ENCODE data around the gene THOC1. TPM values are rescaled to one million over a fixed set of nuclear protein-coding genes. Genes with fewer than 3 reads are reported as not detected.

The THOC1 gene
- total and polyA plus RNA-seq, 2 of the 8 experiments (the other 6 are each of a cell fraction or from before 2014, with no cell fraction given): 19.1 to 66.4 TPM

GRCh38 chr18:191725-192124, 76.1 kb downstream of the THOC1 start:
- DNase-seq (ENCODE audit: low read depth in 1 of 2, low spot score in 2 of 2) (no peak), FAIRE-seq (no peak)
- H3K56ac ChIP-seq (replicated peaks; ENCODE audit: insufficient read length, low read depth, low read length): no peak overlapping the region
- H3K23ac ChIP-seq (ENCODE audit: insufficient read length): no peak overlapping the region
- no peak overlapping the region for H2BK5ac ChIP-seq (ENCODE audit: low read depth, low read length)
- H4K8ac ChIP-seq (ENCODE audit: extremely low read depth, insufficient read depth, low read length): no peak overlapping the region
- H3K27ac ChIP-seq (ENCODE audit: low read depth, low read length): no peak overlapping the region
- no peaks in the 10 kb centered on the region for H3K27me3 ChIP-seq (replicated peaks in 1 of 4; ENCODE audit: control insufficient read depth in 3 of 4, extremely low read depth in 1 of 4, insufficient read depth in 3 of 4, low read length in 3 of 4)
- 89% methylated on average over 1 of the region's 1 CpG; no CpG with 5 or more reads in 1 of the 2 experiments for WGBS, 2 experiments (ENCODE audit: extremely low coverage in 1 of 2, insufficient coverage in 1 of 2, insufficient read length in 1 of 2, insufficient replicate concordance in 2 of 2, low coverage in 1 of 2, low lambda C conversion rate in 2 of 2, missing lambda C conversion rate in 1 of 2)
- no peak overlapping the region for H3K14ac ChIP-seq (ENCODE audit: insufficient read length)
- H2AK5ac ChIP-seq (ENCODE audit: low read depth, low read length): no peak overlapping the region
- no peak overlapping the region for H2BK120ac ChIP-seq (replicated peaks; ENCODE audit: low read depth, low read length)
- no peak overlapping the region for H2AFZ ChIP-seq (ENCODE audit: low read length)
- H3K9ac ChIP-seq (replicated peaks in 1 of 4; ENCODE audit: extremely low read depth in 1 of 4, low read depth in 3 of 4, low read length in 3 of 4): no peak overlapping the region
- H3K4me2 ChIP-seq (ENCODE audit: insufficient read depth in 1 of 2, low read depth in 2 of 2, low read length in 2 of 2): no peak overlapping the region
- peaks cover 3% of the 10 kb centered on the region; the same call in 1 of the 2 replicates for H3K79me1 ChIP-seq (ENCODE audit: low read depth, low read length)
- H3K36me3 ChIP-seq (ENCODE audit: control insufficient read depth in 2 of 4, insufficient read depth in 4 of 4, low read length in 3 of 4): peaks cover 0 to 7% (median 1%) of the 10 kb centered on the region in 4 experiments; a peak in 5 of 8 replicates
- POLR2A ChIA-PET (ENCODE audit: partially characterized antibody): interaction anchor here (0.6 kb wide), 1 partner anchor 419 kb away, joined by 3 read pairs; no protein-coding TSS in a partner anchor
- H3K4ac ChIP-seq (replicated peaks; ENCODE audit: insufficient read length, low read depth, low read length): no peak overlapping the region
- H2BK20ac ChIP-seq (ENCODE audit: low read length): no peak overlapping the region
- H4K5ac ChIP-seq (ENCODE audit: insufficient read length, low read depth, low read length): no peak overlapping the region
- H3K9me3 ChIP-seq (ENCODE audit: insufficient read depth in 2 of 2, low read depth in 1 of 2, low read length in 1 of 2): no peaks in the 10 kb centered on the region
- H3K23me2 ChIP-seq (ENCODE audit: low read depth, low read length): no peaks in the 10 kb centered on the region
- no peak overlapping the region for H2BK12ac ChIP-seq (ENCODE audit: low read depth, low read length)
- CTCF ChIA-PET (ENCODE audit: partially characterized antibody): interaction anchor here (0.6 kb wide), 1 partner anchor 383 kb away, joined by 3 read pairs; no protein-coding TSS in a partner anchor
- H3K4me1 ChIP-seq (replicated peaks in 1 of 4; ENCODE audit: control insufficient read depth in 3 of 4, insufficient read depth in 4 of 4, low read length in 3 of 4): no peaks in the 10 kb centered on the region
- no peak overlapping the region for H3K18ac ChIP-seq (ENCODE audit: extremely low read depth, low read length)
- peaks cover 0 to 44% of the 10 kb centered on the region in 2 experiments; a peak in 2 of 4 replicates for H3K79me2 ChIP-seq (ENCODE audit: control insufficient read depth in 1 of 2, insufficient read depth in 2 of 2, low read length in 2 of 2)
- H4K91ac ChIP-seq (replicated peaks; ENCODE audit: insufficient read length, low read length): no peak overlapping the region
- no peak overlapping the region for H2BK15ac ChIP-seq (ENCODE audit: low read length)
- no peak overlapping the region for H3K4me3 ChIP-seq (ENCODE audit: extremely low read depth in 1 of 4, insufficient read depth in 2 of 4, low read depth in 3 of 4, low read length in 4 of 4)
- TF ChIP-seq BACH1 (IDR thresholded peaks at IDR 0.05; ENCODE audit: low read length) (no peak), TCF12 (IDR thresholded peaks at IDR 0.05; ENCODE audit: low read depth, low read length) (no peak), EGR1 (IDR thresholded peaks at IDR 0.05; ENCODE audit: borderline replicate concordance, low read depth, low read length) (no peak), TEAD4 (IDR thresholded peaks at IDR 0.05; ENCODE audit: low read depth, low read length) (no peak), SIX5 (IDR thresholded peaks at IDR 0.05; ENCODE audit: low read depth, low read length) (no peak), PHF8 (conservative IDR thresholded peaks at IDR 0.05; ENCODE audit: low read depth, low read length) (no peak), RXRA (IDR thresholded peaks at IDR 0.05; ENCODE audit: insufficient read depth, low read depth, low read length) (no peak), ATF3 (IDR thresholded peaks at IDR 0.05; ENCODE audit: insufficient read depth, low read depth, low read length) (no peak), TAF1 (IDR thresholded peaks at IDR 0.05; ENCODE audit: low read depth, low read length) (no peak), HDAC2 (IDR thresholded peaks at IDR 0.05; ENCODE audit: borderline replicate concordance in 1 of 2, low read depth in 2 of 2, low read length in 2 of 2) (no peak), ZNF274 (IDR thresholded peaks at IDR 0.05; ENCODE audit: borderline replicate concordance, extremely low read depth, low read length) (no peak), SP2 (IDR thresholded peaks at IDR 0.05; ENCODE audit: low read length) (no peak)
- peaks cover 2 to 3% of the 10 kb centered on the region in 2 experiments for H4K20me1 ChIP-seq (replicated peaks in 1 of 2; ENCODE audit: control insufficient read depth in 1 of 2, insufficient read depth in 2 of 2, low read length in 2 of 2)

Measured in H1 (cell line).